ENCODE results near the gene KLHL17. TPM values are rescaled to one million over a fixed set of nuclear protein-coding genes. Genes with fewer than 3 reads are reported as not detected.
A peak's percentile ranks its signal among the peaks of the same experiment; 100 is the strongest.

Gene KLHL17
- total RNA-seq, 1 experiment from 2014 or later: 58.8 TPM

DNA sequence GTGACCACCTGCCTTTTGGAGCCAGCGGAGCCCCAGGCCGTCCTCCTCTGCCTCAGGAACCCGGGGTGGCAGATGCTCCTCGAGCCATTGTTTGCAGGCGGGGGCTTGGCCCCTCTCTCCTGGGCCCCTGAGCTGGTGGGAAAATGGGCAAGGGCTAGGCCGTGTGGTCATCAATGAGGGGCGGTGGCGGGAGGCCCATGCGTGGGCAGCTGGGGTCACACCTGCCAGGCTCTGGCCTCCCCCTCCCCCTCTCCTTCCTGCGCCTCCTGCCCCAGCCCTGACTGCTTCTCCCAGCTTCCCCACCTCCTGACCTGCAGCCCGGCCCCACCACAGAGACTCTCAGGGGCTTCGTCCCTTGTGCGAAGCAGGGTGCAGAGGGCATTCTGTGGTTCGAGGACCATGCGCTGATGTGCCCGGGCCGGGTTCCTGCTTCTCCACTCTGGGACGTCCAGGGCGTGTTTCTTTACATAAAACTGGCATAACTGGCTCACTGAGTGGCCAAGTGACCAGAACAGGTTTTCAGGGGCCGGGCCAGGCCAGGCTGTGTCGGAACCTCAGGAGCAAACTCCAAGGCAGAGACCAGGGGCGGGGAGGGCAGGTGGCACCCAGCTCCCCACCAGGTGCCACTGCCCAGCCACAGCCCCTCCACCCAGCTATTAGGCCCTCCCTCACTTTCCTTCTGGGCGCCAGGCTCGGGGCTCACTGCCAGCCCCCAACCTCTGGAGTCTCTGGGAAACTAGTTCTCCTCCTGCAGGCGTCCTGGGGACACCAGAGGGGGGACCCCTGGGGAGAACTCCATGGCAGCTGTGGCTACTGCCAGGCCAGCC lies 27.4 kb upstream of the KLHL17 start:
- BruUV-seq (replicated peaks): no TSS peak
- H3K4me3 ChIP-seq (ENCODE audit: low read depth in 2 of 2, low read length in 2 of 2): no peak overlapping the region
- TF ChIP-seq SIN3A (IDR thresholded peaks at IDR 0.05; ENCODE audit: borderline replicate concordance, insufficient read depth, low read depth, low read length) (no peak), TCF7L2 (IDR thresholded peaks at IDR 0.05; ENCODE audit: low read depth, low read length) (no peak), POLR2AphosphoS5 (IDR thresholded peaks at IDR 0.05; ENCODE audit: low read depth, low read length) (no peak), REST (IDR thresholded peaks at IDR 0.05; ENCODE audit: insufficient read depth in 1 of 2, low read depth in 2 of 2, low read length in 1 of 2) (no peak)
- H3K4me1 ChIP-seq (ENCODE audit: control insufficient read depth, insufficient read depth, low read length): peaks cover 45% of the 10 kb centered on the region
- ChIA-PET CTCF (interaction anchor here (0.6 kb wide), 1 partner anchor 28 kb away, joined by 3 read pairs; no protein-coding TSS in a partner anchor), POLR2A (interaction anchor here (0.7 kb wide), 2 partner anchors 26 to 37 kb away, joined by 3 to 12 read pairs; partner anchors contain the start of gene NOC2L)
- H3K27ac ChIP-seq (ENCODE audit: low read length): peak overlapping the region; percentile 29; the same call in 1 of the 2 replicates
- H3K9me3 ChIP-seq (ENCODE audit: control insufficient read depth, insufficient read depth, low read depth, low read length): no peaks in the 10 kb centered on the region
- DNase-seq (ENCODE audit: low read depth, low spot score) (no peak), ATAC-seq (no peak)
- in situ Hi-C loops (cut with HindIII; ENCODE audit: low pct_unique_long_range_greater_than_20kb, low sequenced_read_pairs): no loop called here
- H3K27me3 ChIP-seq (ENCODE audit: control insufficient read depth, insufficient read depth, low read length): no peaks in the 10 kb centered on the region
- no peaks in the 10 kb centered on the region for H3K36me3 ChIP-seq (ENCODE audit: control insufficient read depth, insufficient read depth, low read length)
- intact Hi-C loops (cut with micrococcal nuclease; ENCODE audit: unreplicated experiment): no loop called here

- Histone ChIP-seq H3K4me3 (ENCODE audit: low read depth in 2 of 2, low read length in 2 of 2) (no peak overlapping the region), H3K4me1 (ENCODE audit: control insufficient read depth, insufficient read depth, low read length) (peaks cover 51% of the 10 kb centered on the region), H3K36me3 (ENCODE audit: control insufficient read depth, insufficient read depth, low read length) (no peaks in the 10 kb centered on the region), H3K9me3 (ENCODE audit: control insufficient read depth, insufficient read depth, low read depth, low read length) (no peaks in the 10 kb centered on the region), H3K27me3 (ENCODE audit: control insufficient read depth, insufficient read depth, low read length) (no peaks in the 10 kb centered on the region), H3K27ac (ENCODE audit: low read length) (no peak overlapping the region)
- no peak for TF ChIP-seq TCF7L2 (IDR thresholded peaks at IDR 0.05; ENCODE audit: low read depth, low read length)
- TF ChIP-seq SIN3A (IDR thresholded peaks at IDR 0.05; ENCODE audit: borderline replicate concordance, insufficient read depth, low read depth, low read length): no peak
- TF ChIP-seq REST (IDR thresholded peaks at IDR 0.05; ENCODE audit: insufficient read depth in 1 of 2, low read depth in 2 of 2, low read length in 1 of 2): no peak
- no peak for TF ChIP-seq CTCF (IDR thresholded peaks at IDR 0.05)
- TF ChIP-seq POLR2AphosphoS5 (IDR thresholded peaks at IDR 0.05; ENCODE audit: low read depth, low read length): no peak
- ChIA-PET POLR2A (interaction anchor here (0.7 kb wide), 2 partner anchors 25 to 38 kb away, joined by 3 to 12 read pairs; partner anchors contain the start of gene NOC2L), CTCF (no interaction called here)
- ATAC-seq (no peak), DNase-seq (ENCODE audit: low read depth, low spot score) (no peak)
- no TSS peak for BruUV-seq (replicated peaks)
- intact Hi-C loops (cut with micrococcal nuclease; ENCODE audit: unreplicated experiment) (no loop called here), in situ Hi-C loops (cut with HindIII; ENCODE audit: low pct_unique_long_range_greater_than_20kb, low sequenced_read_pairs) (no loop called here)
Observed at GRCh38 chr1:933603-933940, 26.8 kb upstream of the KLHL17 start.
